GM18517 (cell line): ENCODE measurements around the gene LRRC28.
A peak's percentile ranks its signal among the peaks of the same experiment; 100 is the strongest.

Source experiments
- ATAC-seq: cut with Tn5 transposase; IDR thresholded peaks from one replicate; pipeline ENCODE4 v1.9.1; 2021; ENCODE audit warnings: mild to moderate bottlenecking, moderate library complexity; ENCODE audit not compliant: unreplicated experiment

LRRC28 gene

DNA sequence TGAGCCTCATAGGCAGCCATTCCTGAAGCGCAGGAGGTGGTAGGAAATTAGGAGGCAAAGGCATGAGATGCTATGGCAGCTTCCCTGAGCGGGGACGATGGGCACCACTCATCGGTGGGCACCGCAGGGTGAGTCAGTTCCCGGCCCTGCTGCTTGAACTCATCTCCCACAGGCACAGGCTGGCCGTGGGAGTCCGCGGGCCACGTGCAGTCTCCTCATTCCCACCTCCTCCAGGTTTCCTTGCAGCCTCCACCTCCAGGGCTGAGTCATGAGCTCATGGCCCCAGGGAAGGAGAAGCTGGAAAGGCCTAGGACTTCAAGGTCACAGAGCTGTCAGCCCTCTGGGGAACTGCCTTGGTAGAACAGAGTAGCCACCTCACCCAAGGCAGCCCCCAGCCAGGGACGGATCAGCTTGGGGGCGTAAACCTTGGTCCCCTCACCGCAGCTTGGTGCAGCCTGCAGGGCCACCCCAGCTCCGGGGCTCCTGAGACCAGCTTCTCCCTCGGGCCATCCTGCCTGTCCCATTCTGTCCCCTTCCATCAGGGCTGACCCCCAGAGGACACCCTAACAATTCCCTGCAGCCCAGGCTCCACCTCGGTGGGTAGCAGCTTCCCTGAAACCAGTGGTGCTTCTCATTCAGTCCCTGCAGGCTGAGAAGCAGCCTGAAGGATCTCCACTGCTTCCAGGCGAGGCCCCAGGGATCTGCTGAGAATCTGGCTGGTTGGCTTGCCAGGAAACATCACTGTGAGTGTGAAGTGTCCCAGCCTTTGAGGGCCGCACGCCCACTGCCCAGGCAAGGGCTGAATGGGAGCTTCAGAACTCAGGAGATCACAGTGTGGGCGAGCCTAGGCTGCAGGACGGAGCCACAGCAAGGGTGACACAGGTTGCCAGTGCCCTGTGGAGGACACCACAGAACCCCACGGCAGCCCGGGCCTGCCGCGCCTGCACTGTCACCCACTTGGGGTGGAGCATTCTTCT lies 163.8 kb downstream of the LRRC28 start:
- ATAC-seq = no peak

- ATAC-seq = no peak
Observed at GRCh38 chr15:99416191-99417188, 165.2 kb downstream of the LRRC28 start.

GRCh38 chr15:99421172-99421656 lies 169.9 kb downstream of the LRRC28 start:
- ATAC-seq = no peak

- ATAC-seq = no peak
Observed at GRCh38 chr15:99421758-99422157, 170.5 kb downstream of the LRRC28 start.

DNA sequence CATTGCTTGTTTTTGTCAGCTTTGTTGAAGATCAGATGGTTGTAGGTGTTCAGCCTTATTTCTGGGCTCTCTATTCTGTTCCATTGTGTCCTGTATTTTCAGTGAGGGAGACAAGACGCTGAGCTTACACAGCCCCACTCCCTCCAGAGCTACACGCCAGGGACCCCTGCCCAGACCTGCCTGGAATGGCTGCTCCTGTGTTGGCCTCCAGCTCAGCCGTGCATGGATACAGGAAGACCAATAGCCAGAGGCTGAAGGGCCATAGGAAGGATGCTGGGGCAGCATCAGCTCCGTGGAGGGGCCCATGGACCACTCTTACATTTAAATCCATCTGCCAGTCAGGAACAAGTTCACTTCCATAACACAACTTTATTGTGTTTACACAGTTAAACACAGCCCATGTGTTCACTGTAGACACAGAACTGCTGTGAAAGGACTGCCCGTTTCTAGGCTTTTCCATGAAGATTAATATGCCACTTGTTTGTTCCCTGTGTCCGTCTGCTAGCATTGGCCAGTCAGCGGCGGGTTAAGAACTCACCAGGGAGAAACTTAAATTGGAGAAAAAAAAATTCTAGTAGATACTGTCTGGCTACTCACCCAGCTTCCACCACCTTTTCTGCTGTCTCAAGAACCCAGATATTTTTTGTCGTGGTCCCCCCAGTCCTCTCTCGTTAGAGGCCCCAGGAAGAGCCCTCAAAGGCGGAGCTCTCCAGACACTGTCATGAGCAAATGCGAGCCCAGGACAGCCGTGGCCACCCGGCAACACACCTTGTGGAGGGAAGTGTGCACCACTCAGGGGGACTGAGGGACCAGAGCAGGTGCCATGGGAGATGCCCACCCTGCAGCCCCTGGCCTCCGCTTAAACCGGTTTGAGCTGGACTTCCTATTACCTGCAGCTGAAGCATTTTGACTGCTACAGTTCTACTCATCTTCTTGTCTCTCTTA lies 172.2 kb downstream of the LRRC28 start:
- no peak for ATAC-seq

DNA sequence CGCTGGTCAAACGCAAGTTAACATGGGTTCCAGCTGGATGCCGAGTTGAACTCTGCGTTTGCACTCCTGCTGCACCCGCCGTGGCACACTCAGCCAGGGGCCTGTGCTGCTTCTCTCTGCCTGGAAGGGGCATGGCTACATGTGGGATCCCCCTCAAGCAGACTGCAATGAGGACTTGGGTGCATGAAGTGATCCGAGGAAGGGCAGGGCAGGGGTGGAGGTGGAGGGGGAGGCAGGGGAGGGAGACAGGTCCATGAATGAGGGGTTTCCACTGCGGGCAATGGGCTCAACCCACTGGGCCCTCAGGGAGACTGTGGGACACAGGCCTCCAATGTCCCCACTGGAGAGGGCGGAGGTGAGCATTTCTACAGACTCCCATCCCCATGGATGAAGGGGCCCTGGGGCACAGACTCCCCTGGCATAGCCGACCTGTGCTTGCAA lies 172.9 kb downstream of the LRRC28 start:
- ATAC-seq = no peak

DNA sequence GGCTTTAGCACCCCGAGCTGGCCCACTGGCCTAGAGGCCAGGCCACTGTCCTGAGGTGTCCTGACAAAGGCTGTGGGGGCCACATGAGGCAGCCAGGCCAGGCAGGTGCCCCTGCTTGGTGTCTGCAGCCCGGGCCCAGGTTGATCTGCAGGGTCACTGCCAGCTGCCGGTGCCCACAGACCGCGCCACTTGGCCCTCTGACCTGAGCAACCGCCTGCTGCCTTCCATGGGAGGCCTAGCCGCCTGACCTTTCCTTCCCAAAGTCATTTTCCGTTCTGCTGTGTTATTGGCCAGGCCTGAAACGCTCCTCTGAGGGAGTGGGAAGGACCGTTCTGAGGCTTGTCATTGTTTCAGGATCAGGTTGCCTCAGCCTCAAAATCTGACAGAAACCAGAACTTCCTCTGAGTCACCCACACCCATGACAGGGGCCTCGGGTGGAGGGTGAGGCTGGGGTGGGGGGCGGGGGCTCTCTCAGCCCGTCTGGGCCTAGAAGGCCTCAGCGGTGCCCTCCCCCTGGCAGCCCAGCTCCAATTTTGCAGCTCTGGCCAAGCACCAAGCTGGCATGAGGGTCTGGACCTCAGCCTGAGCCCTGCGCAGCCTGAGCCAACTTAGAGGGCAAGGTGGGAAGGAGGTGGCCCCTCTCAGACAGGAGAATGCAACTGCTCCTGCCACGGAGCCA lies 173.8 kb downstream of the LRRC28 start:
- peak; percentile 75 for ATAC-seq

GRCh38 chr15:99425657-99426301 lies 174.5 kb downstream of the LRRC28 start:
- no peak for ATAC-seq

GRCh38 chr15:99426431-99427105 lies 175.3 kb downstream of the LRRC28 start:
- ATAC-seq = no peak

GRCh38 chr15:99427210-99427609 lies 175.9 kb downstream of the LRRC28 start:
- ATAC-seq = no peak

DNA sequence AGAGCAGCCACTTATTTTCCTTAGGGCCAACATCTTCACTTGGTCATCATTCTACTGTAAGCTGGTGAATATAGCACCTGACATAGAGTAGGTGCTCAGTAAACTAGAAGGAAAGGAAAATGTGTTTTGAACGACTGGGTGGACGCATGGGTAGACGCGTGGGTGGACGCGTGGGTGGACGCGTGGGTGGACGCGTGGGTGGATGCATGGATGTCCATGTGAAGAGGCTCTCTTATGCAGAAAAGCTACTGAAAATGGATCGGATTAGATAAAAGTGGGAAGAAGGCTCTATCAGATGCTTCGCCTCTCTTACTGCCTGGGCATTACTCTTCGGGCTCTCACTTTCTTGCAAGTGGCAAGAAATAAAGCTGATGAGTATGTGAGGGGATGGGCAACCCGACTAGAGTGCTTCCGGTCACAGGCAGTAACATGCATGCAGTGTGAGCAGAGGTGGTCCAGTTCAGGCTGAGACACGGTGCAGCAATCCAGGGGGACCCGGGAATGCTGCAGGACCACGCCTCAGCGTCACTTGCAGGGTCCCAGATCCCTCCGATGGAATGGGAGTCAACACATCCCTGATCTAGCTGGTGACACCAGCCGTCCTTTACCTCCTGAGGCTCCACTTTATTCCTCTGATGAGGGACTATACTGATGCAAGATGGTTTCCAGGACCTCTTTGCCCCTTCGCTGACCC lies 176.5 kb downstream of the LRRC28 start:
- no peak for ATAC-seq

DNA sequence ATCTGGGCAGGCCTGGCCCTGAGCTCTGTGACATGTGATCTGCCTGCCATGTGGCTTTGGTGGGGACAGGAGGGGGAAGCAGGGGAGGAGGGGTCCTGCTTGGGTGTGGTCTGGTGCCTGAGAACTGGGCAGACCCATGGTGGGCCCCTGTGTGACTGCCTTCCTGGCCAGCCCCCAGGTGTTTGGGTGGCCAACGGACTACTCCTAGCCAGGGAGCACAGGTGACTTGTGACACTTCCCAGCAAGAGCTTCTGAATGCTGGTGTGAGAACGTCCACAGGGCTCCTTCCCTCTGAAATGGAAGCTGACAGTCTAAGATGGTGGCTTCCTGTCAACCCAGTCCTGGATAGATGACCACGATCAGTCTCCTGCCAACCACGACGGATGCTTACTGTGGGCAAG lies 178.4 kb downstream of the LRRC28 start:
- ATAC-seq = no peak

DNA sequence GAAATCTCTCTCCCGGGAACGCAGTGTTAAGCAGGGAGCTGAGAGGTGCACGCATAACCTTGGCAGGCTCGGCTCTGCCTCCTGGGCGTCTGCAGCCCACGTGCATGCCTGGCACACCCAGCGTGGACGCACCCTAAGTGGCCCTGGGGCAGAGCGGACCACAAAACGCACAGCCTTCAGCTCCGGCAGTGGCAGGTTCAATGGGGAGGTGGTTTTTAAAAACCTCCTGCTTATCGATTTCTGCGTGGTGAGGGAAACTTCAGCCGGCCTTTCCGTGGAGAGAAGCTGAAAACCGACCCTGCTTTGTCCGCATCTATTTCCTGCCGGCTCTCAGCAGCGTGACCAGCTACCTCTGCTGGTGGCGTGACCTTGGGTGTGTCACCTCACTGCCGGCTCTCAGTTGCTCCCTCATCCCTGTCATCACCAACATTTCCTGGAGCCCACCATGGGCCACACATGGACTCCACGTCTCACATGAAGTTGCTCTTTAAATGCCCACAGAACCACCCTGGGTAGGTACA lies 179.7 kb downstream of the LRRC28 start:
- ATAC-seq = no peak

GRCh38 chr15:99431661-99432091 lies 180.4 kb downstream of the LRRC28 start:
- no peak for ATAC-seq

DNA sequence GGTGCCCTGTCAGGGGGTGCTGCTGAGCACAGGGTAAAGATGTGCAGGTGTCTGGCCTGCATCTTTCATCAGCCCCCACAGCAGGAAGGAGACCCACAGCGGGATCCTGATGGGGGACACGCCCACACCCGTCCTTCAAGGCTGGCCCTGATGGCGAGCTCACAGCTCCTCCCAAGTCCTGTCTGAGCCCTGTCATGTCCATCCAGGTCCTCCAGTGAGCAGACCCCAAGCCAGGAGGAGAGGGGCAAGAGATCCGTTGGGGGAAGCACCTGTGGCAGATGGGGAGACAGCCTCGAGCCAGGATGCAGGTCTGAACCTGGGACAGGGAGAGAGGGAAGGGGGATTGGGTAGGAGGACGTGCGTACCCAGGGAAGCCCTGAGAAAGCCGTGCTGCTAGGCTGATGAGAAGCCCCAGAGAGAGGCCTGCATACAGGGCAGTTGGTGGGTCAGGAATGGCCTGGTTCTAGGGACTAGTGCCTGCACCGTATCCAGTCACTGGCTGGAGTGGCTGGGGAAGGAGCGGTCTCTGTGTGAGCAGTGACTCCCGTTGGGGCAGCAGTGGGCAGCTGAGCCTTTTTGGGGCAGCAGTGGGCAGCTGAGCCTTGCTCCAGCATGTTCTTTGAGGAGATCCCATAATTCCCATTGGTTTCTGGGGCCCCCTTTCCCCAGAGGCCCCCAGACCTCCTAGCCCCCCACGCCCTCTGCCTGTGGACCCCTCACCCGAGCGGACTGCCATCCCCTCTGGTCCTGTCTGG lies 181.2 kb downstream of the LRRC28 start:
- no peak for ATAC-seq

DNA sequence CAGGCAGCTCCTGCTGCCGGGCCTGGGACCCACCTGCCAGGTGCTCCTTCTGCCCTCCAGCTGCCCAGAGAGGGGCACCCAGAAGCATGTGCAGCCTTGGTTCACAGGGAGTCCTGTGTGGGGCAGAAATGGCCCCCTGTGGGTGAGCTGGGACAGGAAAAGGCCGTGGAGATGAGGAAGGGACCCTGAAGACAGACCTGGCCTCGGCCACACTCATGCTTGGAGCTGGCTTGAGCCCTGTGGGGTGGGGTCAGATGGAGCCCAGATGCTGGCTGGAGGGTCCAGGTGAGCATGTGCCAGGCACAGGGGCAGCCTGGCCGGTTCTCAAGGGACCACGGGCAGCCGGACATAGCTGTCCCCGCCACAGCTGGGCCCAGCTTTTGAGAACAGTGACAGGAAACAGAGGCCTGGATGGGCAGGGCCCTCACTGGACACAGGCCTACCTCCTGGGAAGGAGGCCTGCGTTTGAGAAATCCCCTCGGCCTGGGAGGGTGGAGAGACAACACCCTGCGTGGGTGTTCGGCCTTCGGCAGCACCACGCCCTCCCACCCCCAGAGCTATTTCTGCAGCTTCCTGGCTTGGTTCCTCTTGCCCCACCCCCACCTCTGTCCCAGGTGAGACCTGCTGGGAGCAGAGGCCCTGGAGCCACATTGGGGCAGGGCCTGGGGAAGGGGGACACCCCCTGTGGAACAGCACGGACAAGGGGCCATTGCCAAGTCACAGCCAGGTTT lies 181.9 kb downstream of the LRRC28 start:
- ATAC-seq = peak; percentile 58
